ENCODE measurements around the gene CSF1R. TPM values are rescaled to one million over a fixed set of nuclear protein-coding genes. Genes with fewer than 3 reads are reported as not detected.

The CSF1R gene
- total RNA-seq, 1 donor from 2014 or later = not detected

- Histone ChIP-seq H3K27me3 (ENCODE audit: control insufficient read depth, insufficient read depth, low read length) (no peaks in the 10 kb centered on the region), H3K36me3 (ENCODE audit: control insufficient read depth, insufficient read depth, low read length) (no peaks in the 10 kb centered on the region), H3K4me3 (ENCODE audit: low read depth, low read length) (no peak overlapping the region)
- no peak for FAIRE-seq
- TF ChIP-seq, protein P1, sequence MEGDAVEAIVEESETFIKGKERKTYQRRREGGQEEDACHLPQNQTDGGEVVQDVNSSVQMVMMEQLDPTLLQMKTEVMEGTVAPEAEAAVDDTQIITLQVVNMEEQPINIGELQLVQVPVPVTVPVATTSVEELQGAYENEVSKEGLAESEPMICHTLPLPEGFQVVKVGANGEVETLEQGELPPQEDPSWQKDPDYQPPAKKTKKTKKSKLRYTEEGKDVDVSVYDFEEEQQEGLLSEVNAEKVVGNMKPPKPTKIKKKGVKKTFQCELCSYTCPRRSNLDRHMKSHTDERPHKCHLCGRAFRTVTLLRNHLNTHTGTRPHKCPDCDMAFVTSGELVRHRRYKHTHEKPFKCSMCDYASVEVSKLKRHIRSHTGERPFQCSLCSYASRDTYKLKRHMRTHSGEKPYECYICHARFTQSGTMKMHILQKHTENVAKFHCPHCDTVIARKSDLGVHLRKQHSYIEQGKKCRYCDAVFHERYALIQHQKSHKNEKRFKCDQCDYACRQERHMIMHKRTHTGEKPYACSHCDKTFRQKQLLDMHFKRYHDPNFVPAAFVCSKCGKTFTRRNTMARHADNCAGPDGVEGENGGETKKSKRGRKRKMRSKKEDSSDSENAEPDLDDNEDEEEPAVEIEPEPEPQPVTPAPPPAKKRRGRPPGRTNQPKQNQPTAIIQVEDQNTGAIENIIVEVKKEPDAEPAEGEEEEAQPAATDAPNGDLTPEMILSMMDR (IDR thresholded peaks at IDR 0.05; ENCODE audit: insufficient read depth, low read length, severe bottlenecking) = no peak
- no peak for DNase-seq (ENCODE audit: low read depth)
Measured at GRCh38 chr5:150122536-150123481, 36.5 kb upstream of the CSF1R start.

GRCh38 chr5:150122158-150122510 lies 35.8 kb upstream of the CSF1R start:
- H3K36me3 ChIP-seq (ENCODE audit: control insufficient read depth, insufficient read depth, low read length) = no peaks in the 10 kb centered on the region
- H3K4me3 ChIP-seq (ENCODE audit: low read depth, low read length) = no peak overlapping the region
- DNase-seq (ENCODE audit: low read depth) (peak; percentile 27), FAIRE-seq (no peak)
- H3K27me3 ChIP-seq (ENCODE audit: control insufficient read depth, insufficient read depth, low read length) = no peaks in the 10 kb centered on the region
- TF ChIP-seq, protein P1 (IDR thresholded peaks at IDR 0.05; ENCODE audit: insufficient read depth, low read length, severe bottlenecking) = peak; percentile 64

DNA sequence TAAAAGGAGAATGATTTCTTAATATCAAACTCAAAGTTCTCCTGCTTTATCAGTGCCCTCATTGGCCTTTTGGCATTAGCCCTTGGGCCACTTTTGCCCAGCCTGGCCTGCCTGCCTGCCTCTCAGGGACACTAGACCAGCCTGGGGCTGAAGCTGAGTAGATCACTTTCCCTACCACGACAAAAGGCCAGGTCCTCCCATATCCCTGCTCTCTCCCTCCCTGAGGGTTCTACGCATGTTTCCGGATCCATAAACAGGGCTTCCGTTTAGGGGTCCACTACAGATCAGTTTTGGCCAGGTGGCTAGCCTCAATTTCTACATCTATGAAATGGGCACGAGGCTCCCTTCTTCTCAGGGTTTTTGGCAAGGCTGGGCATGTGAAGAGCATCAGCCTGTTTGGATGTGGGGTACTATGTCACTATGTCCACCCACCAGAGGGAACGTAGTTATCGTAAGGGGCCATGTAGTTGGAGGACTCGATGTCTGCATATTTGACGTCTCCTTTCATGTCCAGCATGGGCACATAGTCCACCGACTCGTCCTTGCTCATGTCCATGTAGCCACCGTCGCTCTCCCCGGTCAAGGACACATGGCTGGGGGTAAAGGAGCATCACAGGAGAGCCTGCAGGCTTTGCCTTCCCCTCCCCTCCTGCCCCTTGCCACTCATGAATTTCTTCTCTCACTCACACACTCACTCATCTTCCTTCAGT lies 35.2 kb upstream of the CSF1R start:
- TF ChIP-seq, protein P1 (IDR thresholded peaks at IDR 0.05; ENCODE audit: insufficient read depth, low read length, severe bottlenecking) = no peak
- DNase-seq (ENCODE audit: low read depth) = no peak
- H3K36me3 ChIP-seq (ENCODE audit: control insufficient read depth, insufficient read depth, low read length) = no peaks in the 10 kb centered on the region
- no peak overlapping the region for H3K4me3 ChIP-seq (ENCODE audit: low read depth, low read length)
- H3K27me3 ChIP-seq (ENCODE audit: control insufficient read depth, insufficient read depth, low read length) = no peaks in the 10 kb centered on the region
- FAIRE-seq = no peak

DNA sequence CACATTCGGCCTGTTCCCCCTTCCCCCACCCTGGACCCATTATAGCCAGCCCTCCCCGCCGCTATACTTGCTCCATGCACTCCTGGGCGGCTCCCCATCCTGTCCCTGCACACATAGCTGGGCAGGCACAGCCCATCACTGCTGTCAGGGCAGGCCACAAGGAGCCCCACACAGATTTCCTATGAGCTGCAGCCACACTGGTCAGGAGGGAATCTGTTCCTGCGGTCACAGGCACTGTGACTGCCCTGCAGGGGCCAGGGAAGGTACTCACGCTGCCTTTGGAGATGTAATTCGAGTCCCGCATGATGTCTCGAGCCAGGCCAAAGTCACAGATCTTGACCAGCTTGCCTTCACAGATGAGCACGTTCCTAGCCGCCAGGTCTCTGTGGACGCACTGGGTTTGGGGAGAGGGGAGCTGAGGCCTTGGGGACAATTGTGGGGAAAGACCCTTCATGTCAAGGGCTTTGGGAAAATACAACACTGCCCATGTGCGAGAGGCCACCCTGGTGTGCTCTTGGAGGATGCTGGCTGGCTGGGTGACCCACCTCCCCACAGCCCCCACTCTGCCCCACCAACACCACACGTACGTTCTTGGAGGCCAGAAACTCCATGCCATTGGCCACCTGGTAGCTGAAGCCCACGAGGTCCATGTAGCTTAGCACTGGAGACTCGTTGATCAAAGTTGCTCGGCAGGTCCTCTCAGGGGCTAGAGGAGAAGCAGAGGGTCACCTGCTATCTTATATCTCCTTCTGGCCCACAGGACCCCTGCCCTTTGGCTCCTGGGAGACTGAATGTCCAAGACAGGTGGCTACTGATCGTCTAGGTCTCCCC lies 34.5 kb upstream of the CSF1R start:
- H3K27me3 ChIP-seq (ENCODE audit: control insufficient read depth, insufficient read depth, low read length) = no peaks in the 10 kb centered on the region
- FAIRE-seq (no peak), DNase-seq (ENCODE audit: low read depth) (no peak)
- H3K36me3 ChIP-seq (ENCODE audit: control insufficient read depth, insufficient read depth, low read length) = no peaks in the 10 kb centered on the region
- no peak overlapping the region for H3K4me3 ChIP-seq (ENCODE audit: low read depth, low read length)
- TF ChIP-seq, protein P1 (IDR thresholded peaks at IDR 0.05; ENCODE audit: insufficient read depth, low read length, severe bottlenecking) = no peak

DNA sequence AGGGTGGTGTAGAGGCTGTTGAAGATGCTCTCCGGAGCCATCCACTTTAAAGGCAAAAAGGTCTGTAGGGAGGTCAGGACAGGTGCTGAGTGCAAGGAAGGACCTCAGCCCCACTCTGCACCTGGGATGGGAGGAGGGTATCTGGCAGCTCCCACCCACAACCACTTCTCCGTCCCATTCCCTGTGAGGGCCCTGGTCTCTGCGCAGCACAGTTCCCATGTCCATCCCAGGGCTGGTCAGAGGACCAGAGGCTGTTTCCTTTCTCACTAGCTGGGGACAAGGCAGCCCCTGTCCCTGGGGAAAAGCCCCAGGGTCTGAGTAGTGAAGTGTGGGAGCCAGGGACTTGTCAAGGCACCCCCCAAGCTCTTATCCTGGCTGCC lies 33.7 kb upstream of the CSF1R start:
- no peak overlapping the region for H3K4me3 ChIP-seq (ENCODE audit: low read depth, low read length)
- no peaks in the 10 kb centered on the region for H3K27me3 ChIP-seq (ENCODE audit: control insufficient read depth, insufficient read depth, low read length)
- no peak for DNase-seq (ENCODE audit: low read depth)
- no peak for FAIRE-seq
- H3K36me3 ChIP-seq (ENCODE audit: control insufficient read depth, insufficient read depth, low read length) = no peaks in the 10 kb centered on the region
- TF ChIP-seq, protein P1 (IDR thresholded peaks at IDR 0.05; ENCODE audit: insufficient read depth, low read length, severe bottlenecking) = no peak
